HG03064 (cell line): ENCODE data around the gene PYGB.
"Not testable (repeated sequence)": the region's sequence is repeated elsewhere in the genome, so short reads cannot be mapped to it uniquely, and the experiment has no call there.

Experiments
- ATAC-seq: cut with Tn5 transposase; IDR thresholded peaks from one replicate; pipeline ENCODE4 v1.9.1; 2021; ENCODE audit warnings: low read depth; ENCODE audit not compliant: unreplicated experiment

The PYGB gene

GRCh38 chr20:25260770-25261437, 13.0 kb downstream of the PYGB start:
- ATAC-seq, result not testable (repeated sequence)

GRCh38 chr20:25269057-25269832, 21.4 kb downstream of the PYGB start:
- ATAC-seq, result no peak

DNA sequence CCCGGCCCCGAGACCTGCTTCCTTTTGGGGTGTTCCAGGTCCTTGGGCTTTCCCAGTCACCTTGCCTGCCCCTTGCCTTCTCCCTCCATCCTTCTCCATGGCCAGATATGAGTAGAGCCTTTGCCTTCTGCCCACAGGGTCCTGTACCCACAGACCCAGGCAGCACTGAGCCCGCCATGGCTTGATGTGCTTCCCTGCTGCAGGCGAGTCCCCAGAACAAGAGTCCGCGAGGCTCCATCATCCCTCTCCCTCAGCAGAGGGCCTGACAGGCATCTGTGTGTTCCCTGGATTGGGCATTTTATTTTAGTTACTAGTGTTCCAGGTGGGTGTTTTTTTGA, 21.9 kb downstream of the PYGB start:
- ATAC-seq, result no peak

DNA sequence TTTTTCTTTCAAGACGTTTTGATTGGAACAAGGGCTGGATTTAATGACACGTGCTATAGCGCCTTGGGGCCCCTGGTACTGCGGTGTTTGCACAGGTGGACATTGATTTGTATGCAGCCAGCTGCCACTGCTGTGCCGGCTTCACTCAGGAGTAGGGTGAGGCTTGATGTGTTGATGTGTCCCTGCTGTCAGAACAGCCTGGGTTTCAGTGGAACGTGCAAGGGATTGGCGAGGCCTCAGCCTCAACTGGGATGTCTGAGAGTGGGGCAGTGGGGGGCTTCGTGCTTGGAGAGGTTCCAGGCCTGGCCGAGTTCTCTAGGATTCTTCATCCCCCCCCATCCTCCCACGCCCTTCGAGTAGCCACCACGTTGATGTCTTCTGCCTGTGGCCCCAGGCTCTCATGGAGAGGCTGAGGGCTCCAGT, 23.0 kb downstream of the PYGB start:
- ATAC-seq, result no peak

GRCh38 chr20:25271486-25272222, 23.8 kb downstream of the PYGB start:
- ATAC-seq, result no peak

- no peak for ATAC-seq
These were observed 24.5 kb downstream of the PYGB start for GRCh38 chr20:25272223-25273000.

DNA sequence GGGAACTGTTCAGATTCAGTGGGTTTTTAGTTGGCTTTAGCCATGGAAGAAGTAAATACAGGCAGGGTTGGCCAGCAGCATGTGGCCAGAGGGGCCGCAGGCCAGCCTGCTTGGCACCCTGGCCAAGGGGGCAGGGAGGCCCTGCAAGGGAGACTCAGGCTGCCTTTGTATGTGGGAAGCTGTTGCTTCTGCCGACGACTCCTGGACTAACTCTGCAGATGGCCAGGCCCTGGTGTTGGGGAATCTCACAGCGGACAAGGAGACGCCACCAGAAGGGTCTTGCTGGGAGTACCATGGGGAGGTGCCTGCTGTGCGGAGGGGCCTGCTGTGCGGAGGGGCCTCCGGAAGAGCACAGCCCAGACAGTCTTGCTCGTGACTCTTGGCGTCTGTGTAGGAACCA, 25.2 kb downstream of the PYGB start:
- ATAC-seq, result no peak

- ATAC-seq, result no peak
These were observed 25.9 kb downstream of the PYGB start for GRCh38 chr20:25273541-25274358.

- no peak for ATAC-seq
These were observed 26.6 kb downstream of the PYGB start for GRCh38 chr20:25274481-25274880.

DNA sequence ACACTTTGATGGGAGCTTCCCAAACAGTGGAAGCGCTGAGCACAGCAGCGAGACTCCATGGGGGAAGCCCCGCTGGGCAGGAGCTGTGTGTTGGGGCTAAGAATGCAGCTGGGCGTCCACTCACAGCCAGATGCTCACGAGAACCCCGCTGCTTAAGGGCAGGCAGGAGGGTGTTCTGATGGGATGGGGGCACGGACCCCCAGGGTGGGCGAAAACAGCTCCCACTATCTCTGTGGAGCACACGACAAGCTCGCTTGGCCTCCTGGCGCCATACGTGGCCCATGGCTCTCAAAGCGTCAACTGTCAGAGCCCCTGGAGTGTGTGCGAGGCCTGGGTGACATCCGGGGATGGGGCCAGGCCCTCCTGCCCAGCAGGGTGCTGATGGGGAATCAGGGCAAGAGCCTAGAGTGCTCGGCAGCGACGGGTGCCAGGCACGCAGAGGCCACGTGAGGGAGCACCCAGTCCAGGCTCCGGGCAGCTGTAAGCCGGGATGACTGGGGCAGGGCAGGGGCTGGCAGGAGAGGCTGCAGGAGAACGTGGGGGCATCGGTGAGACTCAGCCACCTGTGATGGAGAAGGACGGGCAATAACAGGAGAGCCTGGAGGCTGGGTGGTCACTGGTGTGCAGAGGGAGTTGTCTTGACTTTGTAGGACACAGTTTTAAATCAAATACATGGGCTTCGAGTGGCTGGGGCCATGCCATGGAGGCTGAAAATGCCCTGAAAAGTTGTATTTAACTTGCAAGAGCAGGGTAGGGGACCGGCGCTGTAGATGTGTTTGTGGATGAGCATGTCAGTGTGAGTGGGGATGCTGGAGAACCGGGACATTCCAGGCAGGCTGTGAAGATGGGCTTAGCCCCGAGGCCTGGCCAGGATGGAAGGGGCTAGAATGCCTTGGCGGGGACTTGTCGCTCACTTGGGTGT, 27.3 kb downstream of the PYGB start:
- ATAC-seq, result no peak

DNA sequence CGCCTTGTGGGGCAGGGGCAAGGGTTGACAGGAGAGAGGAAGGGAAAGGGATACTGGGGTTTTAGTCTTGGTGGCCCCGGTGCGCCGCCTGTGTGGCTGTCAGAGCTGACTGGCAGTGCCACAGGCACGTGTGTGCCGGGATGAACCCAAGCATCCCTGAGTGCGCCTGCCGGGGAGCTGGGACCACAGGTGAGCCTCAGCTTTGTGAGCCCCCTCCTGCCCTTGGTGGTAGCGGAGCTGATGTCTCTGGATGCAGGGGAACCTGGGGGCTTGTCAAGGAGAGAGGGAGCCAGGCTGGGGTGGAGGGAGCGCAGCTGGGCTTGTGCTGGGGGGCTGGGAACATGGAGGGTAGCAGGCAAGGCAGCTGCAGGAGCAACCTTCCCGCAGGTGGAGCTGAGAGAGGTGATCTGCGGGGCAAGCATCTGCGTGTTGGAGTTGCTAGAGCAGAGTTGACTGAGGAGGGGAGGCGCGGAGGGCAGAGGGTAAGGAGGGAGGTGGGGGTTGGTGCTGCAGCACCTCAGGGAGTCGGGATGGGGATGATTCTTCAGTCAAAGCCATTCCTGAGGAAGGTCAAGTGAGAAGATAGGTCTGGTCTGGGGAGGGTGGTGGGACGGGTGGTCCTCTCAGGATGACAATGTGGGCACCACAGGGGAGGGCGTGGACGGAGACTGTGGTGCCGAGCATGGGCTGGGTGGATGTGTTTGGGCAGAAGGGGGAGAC, 28.1 kb downstream of the PYGB start:
- ATAC-seq, result no peak

DNA sequence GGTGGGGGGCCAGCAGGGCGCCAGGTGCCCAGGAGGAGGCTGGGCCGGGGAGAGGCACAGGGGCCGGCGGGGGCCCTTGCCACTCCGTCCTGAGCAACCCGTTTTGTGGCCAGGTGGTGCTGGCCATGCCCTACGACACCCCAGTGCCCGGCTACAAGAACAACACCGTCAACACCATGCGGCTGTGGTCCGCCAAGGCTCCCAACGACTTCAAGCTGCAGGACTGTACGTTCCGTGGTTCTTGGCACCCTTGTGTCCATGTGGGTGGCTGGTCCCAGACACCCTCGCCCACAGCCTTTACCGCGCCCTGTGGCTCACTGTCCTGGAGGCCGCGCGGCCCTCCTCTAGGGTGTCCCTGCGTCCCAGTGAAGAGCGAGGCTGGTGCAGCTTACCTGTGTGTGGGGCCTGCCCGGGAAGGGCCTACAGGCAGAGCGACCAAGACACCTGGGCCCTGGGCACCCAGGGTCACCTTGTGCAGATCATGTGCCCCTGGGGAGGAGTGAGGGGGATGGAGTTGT, 28.7 kb downstream of the PYGB start:
- ATAC-seq, result no peak

- no peak for ATAC-seq
These were observed 29.3 kb downstream of the PYGB start for GRCh38 chr20:25277051-25277801.

GRCh38 chr20:25277941-25278521, 30.1 kb downstream of the PYGB start:
- ATAC-seq, result no peak

DNA sequence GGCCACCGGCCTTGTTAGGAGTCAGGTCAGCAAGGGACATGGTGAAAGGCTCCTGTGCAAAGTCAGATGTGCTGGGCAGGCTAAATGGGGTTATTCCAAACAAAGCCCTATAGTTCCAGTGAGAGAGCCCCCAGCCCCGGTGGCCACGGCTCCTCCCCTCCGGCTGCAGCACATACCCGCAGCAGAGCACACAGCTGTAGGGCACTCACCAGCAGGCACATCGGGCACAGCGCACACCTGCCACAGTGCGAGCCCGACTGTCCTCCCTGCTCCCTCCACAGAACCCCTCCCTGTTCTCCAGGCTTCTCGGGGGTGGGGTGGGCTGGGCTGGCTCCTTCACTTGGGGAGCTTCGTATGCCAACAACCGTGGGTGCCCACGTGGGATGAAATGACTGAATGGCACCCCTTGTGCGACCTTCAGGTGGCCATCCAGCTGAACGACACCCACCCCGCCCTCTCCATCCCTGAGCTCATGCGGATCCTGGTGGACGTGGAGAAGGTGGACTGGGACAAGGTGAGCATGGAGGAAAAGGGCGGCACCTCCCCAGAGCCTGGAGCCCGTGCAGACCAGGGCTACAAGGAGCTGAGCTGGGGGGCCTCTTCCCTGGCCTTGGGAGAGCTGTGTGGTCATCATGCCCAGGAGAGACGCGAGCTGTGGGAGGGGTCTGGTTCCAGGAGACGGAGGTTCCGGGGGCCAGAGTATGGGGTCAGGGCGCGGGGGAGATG, 30.9 kb downstream of the PYGB start:
- no peak for ATAC-seq

GRCh38 chr20:25279403-25279802, 31.5 kb downstream of the PYGB start:
- no peak for ATAC-seq
